HEK293 (cell line): Measurements from ENCODE around the gene MAPT.

Experiments used
- CTCF ChIA-PET: fragments of 350-600 bp; formaldehyde crosslinking; extraction: SDS; loops from one replicate; lab custom pipeline; 2021; ENCODE audit warnings: antibody characterized with exemption; lab: Yijun Ruan, JAX
- POLR2A ChIA-PET: fragments of 300-600 bp; formaldehyde crosslinking; extraction: SDS; loops from one replicate; lab custom pipeline; 2020; ENCODE audit warnings: antibody characterized with exemption, inconsistent platforms; lab: Yijun Ruan, JAX
- H3K27ac ChIP-seq: fragments of 200-500 bp; sonication (Bioruptor generic); 2 replicates; pipeline ENCODE4 v1.5.1; 2014; ENCODE audit warnings: low read depth, low read length, control low read depth, inconsistent platforms; ENCODE audit errors: extremely low read depth
- H3K36me3 ChIP-seq, 2 experiments: fragments of 200-500 bp in 1 of 2; sonication (Bioruptor generic) in 1 of 2; 1 replicate in 1 of 2; 2 replicates in 1 of 2; pipeline ENCODE4 v1.5.1; 2014 to 2017; ENCODE audit warnings: inconsistent platforms in 2 of 2, low read length in 2 of 2; ENCODE audit not compliant: control insufficient read depth in 2 of 2, insufficient read depth in 1 of 2
- H3K4me1 ChIP-seq: fragments of 200-500 bp; sonication (Bioruptor generic); 2 replicates; pipeline ENCODE4 v1.5.1; 2014; ENCODE audit warnings: mild to moderate bottlenecking, low read length, inconsistent platforms; ENCODE audit not compliant: control insufficient read depth, insufficient read depth
- H3K4me3 ChIP-seq: 2 replicates; pipeline ENCODE4 v1.5.1; 2011; ENCODE audit warnings: low read depth, mild to moderate bottlenecking, control low read depth, low read length, moderate library complexity
- H3K9me3 ChIP-seq: fragments of 200-500 bp; sonication (Bioruptor generic); 2 replicates; pipeline ENCODE4 v1.5.1; 2014; ENCODE audit warnings: low read depth, low read length, inconsistent platforms; ENCODE audit not compliant: control insufficient read depth, insufficient read depth
- HOXA7 ChIP-seq: sonication (generic); formaldehyde crosslinking; IDR thresholded peaks from 2 replicates; pipeline ENCODE4 v1.8.1; 2022; ENCODE audit warnings: missing genetic modification reagents, borderline replicate concordance
- KLF16 ChIP-seq: fragments of 450-650 bp; formaldehyde crosslinking; IDR thresholded peaks from 2 replicates; pipeline ENCODE4 v1.5.1; 2017; ENCODE audit warnings: missing biosample characterization, missing genetic modification characterization
- RBAK ChIP-seq: fragments of 450-650 bp; formaldehyde crosslinking; IDR thresholded peaks from 2 replicates; pipeline ENCODE4 v1.5.1; 2016; ENCODE audit warnings: missing biosample characterization, missing genetic modification characterization
- YY1 ChIP-seq: fragments of 450-650 bp; formaldehyde crosslinking; IDR thresholded peaks from 2 replicates; pipeline ENCODE4 v1.5.1; 2018; ENCODE audit warnings: missing biosample characterization, missing genetic modification characterization
- ZBTB26 ChIP-seq: fragments of 450-650 bp; formaldehyde crosslinking; optimal IDR thresholded peaks from 2 replicates; pipeline ENCODE3; 2016; ENCODE audit warnings: missing biosample characterization, mild to moderate bottlenecking, missing genetic modification characterization
- ZEB2 ChIP-seq: fragments of 450-650 bp; formaldehyde crosslinking; IDR thresholded peaks from 2 replicates; pipeline ENCODE4 v1.5.1; 2016; ENCODE audit warnings: missing biosample characterization, missing genetic modification characterization
- ZFHX2 ChIP-seq: fragments of 450-650 bp; formaldehyde crosslinking; conservative IDR thresholded peaks from 2 replicates; pipeline ENCODE4 v1.5.1; 2016; ENCODE audit warnings: missing biosample characterization, missing genetic modification characterization
- ZNF175 ChIP-seq: fragments of 450-650 bp; formaldehyde crosslinking; IDR thresholded peaks from 2 replicates; pipeline ENCODE4 v1.5.1; 2016; ENCODE audit warnings: missing biosample characterization, missing genetic modification characterization
- ZNF2 ChIP-seq: fragments of 450-650 bp; formaldehyde crosslinking; IDR thresholded peaks from 2 replicates; pipeline ENCODE4 v1.5.1; 2016; ENCODE audit warnings: missing biosample characterization, missing genetic modification characterization
- ZNF239 ChIP-seq: fragments of 450-650 bp; formaldehyde crosslinking; IDR thresholded peaks from 2 replicates; pipeline ENCODE4 v1.5.1; 2016; ENCODE audit warnings: missing biosample characterization, missing genetic modification characterization
- ZNF24 ChIP-seq: fragments of 450-650 bp; formaldehyde crosslinking; IDR thresholded peaks from 2 replicates; pipeline ENCODE4 v1.5.1; 2016; ENCODE audit warnings: missing biosample characterization, missing genetic modification characterization
- ZNF280C ChIP-seq: fragments of 450-650 bp; formaldehyde crosslinking; IDR thresholded peaks from 2 replicates; pipeline ENCODE4 v1.5.1; 2016; ENCODE audit warnings: missing biosample characterization, missing genetic modification characterization
- ZNF341 ChIP-seq: fragments of 450-650 bp; formaldehyde crosslinking; IDR thresholded peaks from 2 replicates; pipeline ENCODE4; 2016; ENCODE audit warnings: low read depth, missing biosample characterization, missing genetic modification characterization
- ZNF37A ChIP-seq: fragments of 450-650 bp; IDR thresholded peaks from 2 replicates; pipeline ENCODE4 v1.5.1; 2018; ENCODE audit warnings: missing biosample characterization, missing genetic modification characterization
- ZNF48 ChIP-seq: fragments of 450-650 bp; formaldehyde crosslinking; IDR thresholded peaks from 2 replicates; pipeline ENCODE4 v1.5.1; 2016; ENCODE audit warnings: missing biosample characterization, missing genetic modification characterization
- ZNF544 ChIP-seq: fragments of 450-650 bp; formaldehyde crosslinking; IDR thresholded peaks from 2 replicates; pipeline ENCODE4 v1.5.0; 2017; ENCODE audit warnings: missing biosample characterization, missing genetic modification characterization
- ZNF549 ChIP-seq: fragments of 450-650 bp; IDR thresholded peaks from 2 replicates; pipeline ENCODE4 v1.5.1; 2018; ENCODE audit warnings: missing biosample characterization, missing genetic modification characterization, mild to moderate bottlenecking, inconsistent platforms, moderate library complexity
- ZNF792 ChIP-seq: fragments of 450-650 bp; formaldehyde crosslinking; IDR thresholded peaks from 2 replicates; pipeline ENCODE4 v1.5.1; 2016; ENCODE audit warnings: missing biosample characterization, missing genetic modification characterization
- ZNF837 ChIP-seq: fragments of 450-650 bp; formaldehyde crosslinking; IDR thresholded peaks from 2 replicates; pipeline ENCODE4 v1.5.1; 2016; ENCODE audit warnings: missing biosample characterization, missing genetic modification characterization
- TF ChIP-seq, protein P1 (sequence below): fragments of 450-650 bp; formaldehyde crosslinking; IDR thresholded peaks from 2 replicates; pipeline ENCODE4 v1.5.1; 2016; ENCODE audit warnings: missing biosample characterization, missing genetic modification characterization, borderline replicate concordance
- TF ChIP-seq, protein P2 (sequence below): sonication (generic); formaldehyde crosslinking; IDR thresholded peaks from 2 replicates; pipeline ENCODE4 v1.8.1; 2022; ENCODE audit warnings: mild to moderate bottlenecking, moderate library complexity, missing genetic modification reagents
- TF ChIP-seq, protein P3 (sequence below): fragments of 450-650 bp; formaldehyde crosslinking; IDR thresholded peaks from 2 replicates; pipeline ENCODE4 v1.5.1; 2016; ENCODE audit warnings: missing biosample characterization, missing genetic modification characterization
- TF ChIP-seq, protein P4 (sequence below): fragments of 450-650 bp; formaldehyde crosslinking; IDR thresholded peaks from 2 replicates; pipeline ENCODE4 v1.5.1; 2016; ENCODE audit warnings: missing biosample characterization, missing genetic modification characterization

MAPT gene

DNA sequence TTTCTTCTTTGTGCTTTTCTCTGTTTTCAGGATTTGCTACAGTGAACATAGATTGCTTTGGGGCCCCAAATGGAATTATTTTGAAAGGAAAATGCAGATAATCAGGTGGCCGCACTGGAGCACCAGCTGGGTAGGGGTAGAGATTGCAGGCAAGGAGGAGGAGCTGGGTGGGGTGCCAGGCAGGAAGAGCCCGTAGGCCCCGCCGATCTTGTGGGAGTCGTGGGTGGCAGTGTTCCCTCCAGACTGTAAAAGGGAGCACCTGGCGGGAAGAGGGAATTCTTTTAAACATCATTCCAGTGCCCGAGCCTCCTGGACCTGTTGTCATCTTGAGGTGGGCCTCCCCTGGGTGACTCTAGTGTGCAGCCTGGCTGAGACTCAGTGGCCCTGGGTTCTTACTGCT, 105.9 kb downstream of the MAPT start (continued):
- TF ChIP-seq ZNF48 (tag by site-specific recombination), result no peak
- no peak for TF ChIP-seq ZNF24 (tag by site-specific recombination)
- TF ChIP-seq ZFHX2, result no peak
- no peak for TF ChIP-seq ZNF792
- TF ChIP-seq ZNF549 (tag by site-specific recombination), result no peak

DNA sequence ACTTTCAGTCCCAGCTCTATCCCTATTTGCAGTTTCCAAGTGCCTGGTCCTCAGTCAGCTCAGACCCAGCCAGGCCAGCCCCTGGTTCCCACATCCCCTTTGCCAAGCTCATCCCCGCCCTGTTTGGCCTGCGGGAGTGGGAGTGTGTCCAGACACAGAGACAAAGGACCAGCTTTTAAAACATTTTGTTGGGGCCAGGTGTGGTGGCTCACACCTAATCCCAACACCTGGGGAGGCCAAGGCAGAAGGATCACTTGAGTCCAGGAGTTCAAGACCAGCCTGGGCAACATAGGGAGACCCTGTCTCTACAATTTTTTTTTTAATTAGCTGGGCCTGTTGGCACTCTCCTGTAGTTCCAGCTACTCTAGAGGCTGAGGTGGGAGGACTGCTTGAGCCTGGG, 106.4 kb downstream of the MAPT start:
- CTCF ChIA-PET, result interaction anchor here (1.3 to 5.4 kb wide), 6 partner anchors 10 to 211 kb away, joined by 4 to 48 read pairs (median 6); partner anchors contain the start of gene KANSL1
- no peaks in the 10 kb centered on the region; a peak in 1 of 3 replicates for H3K36me3 ChIP-seq
- H3K4me1 ChIP-seq, result peaks cover 4% of the 10 kb centered on the region; the same call in 1 of the 2 replicates
- POLR2A ChIA-PET, result interaction anchor here (0.6 kb wide), 1 partner anchor 284 kb away, joined by 3 read pairs; no protein-coding TSS in a partner anchor
- no peaks in the 10 kb centered on the region for H3K9me3 ChIP-seq
- TF ChIP-seq ZNF837 (tag by site-specific recombination) (no peak), ZBTB26 (no peak), ZNF280C (no peak), ZNF341 (tag by site-specific recombination) (no peak), ZNF175 (no peak), ZNF544 (tag by site-specific recombination) (no peak), ZNF2 (tag by site-specific recombination) (no peak), RBAK (tag by site-specific recombination) (no peak), HOXA7 (CRISPR knock-in tag) (no peak), ZEB2 (tag by site-specific recombination) (no peak), YY1 (tag by site-specific recombination) (no peak), ZNF239 (no peak), ZNF37A (tag by site-specific recombination) (no peak), KLF16 (tag by site-specific recombination) (no peak)
- TF ChIP-seq, protein P1, sequence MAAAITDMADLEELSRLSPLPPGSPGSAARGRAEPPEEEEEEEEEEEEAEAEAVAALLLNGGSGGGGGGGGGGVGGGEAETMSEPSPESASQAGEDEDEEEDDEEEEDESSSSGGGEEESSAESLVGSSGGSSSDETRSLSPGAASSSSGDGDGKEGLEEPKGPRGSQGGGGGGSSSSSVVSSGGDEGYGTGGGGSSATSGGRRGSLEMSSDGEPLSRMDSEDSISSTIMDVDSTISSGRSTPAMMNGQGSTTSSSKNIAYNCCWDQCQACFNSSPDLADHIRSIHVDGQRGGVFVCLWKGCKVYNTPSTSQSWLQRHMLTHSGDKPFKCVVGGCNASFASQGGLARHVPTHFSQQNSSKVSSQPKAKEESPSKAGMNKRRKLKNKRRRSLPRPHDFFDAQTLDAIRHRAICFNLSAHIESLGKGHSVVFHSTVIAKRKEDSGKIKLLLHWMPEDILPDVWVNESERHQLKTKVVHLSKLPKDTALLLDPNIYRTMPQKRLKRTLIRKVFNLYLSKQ (tag by site-specific recombination), result no peak
- TF ChIP-seq, protein P2, sequence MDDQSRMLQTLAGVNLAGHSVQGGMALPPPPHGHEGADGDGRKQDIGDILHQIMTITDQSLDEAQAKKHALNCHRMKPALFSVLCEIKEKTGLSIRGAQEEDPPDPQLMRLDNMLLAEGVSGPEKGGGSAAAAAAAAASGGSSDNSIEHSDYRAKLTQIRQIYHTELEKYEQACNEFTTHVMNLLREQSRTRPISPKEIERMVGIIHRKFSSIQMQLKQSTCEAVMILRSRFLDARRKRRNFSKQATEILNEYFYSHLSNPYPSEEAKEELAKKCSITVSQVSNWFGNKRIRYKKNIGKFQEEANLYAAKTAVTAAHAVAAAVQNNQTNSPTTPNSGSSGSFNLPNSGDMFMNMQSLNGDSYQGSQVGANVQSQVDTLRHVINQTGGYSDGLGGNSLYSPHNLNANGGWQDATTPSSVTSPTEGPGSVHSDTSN, result no peak
- TF ChIP-seq, protein P3, sequence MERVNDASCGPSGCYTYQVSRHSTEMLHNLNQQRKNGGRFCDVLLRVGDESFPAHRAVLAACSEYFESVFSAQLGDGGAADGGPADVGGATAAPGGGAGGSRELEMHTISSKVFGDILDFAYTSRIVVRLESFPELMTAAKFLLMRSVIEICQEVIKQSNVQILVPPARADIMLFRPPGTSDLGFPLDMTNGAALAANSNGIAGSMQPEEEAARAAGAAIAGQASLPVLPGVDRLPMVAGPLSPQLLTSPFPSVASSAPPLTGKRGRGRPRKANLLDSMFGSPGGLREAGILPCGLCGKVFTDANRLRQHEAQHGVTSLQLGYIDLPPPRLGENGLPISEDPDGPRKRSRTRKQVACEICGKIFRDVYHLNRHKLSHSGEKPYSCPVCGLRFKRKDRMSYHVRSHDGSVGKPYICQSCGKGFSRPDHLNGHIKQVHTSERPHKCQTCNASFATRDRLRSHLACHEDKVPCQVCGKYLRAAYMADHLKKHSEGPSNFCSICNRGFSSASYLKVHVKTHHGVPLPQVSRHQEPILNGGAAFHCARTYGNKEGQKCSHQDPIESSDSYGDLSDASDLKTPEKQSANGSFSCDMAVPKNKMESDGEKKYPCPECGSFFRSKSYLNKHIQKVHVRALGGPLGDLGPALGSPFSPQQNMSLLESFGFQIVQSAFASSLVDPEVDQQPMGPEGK (tag by site-specific recombination), result no peak
- TF ChIP-seq, protein P4, sequence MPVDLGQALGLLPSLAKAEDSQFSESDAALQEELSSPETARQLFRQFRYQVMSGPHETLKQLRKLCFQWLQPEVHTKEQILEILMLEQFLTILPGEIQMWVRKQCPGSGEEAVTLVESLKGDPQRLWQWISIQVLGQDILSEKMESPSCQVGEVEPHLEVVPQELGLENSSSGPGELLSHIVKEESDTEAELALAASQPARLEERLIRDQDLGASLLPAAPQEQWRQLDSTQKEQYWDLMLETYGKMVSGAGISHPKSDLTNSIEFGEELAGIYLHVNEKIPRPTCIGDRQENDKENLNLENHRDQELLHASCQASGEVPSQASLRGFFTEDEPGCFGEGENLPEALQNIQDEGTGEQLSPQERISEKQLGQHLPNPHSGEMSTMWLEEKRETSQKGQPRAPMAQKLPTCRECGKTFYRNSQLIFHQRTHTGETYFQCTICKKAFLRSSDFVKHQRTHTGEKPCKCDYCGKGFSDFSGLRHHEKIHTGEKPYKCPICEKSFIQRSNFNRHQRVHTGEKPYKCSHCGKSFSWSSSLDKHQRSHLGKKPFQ (tag by site-specific recombination), result no peak
- H3K27ac ChIP-seq, result no peak overlapping the region
- no peak overlapping the region for H3K4me3 ChIP-seq
